ENCODE results near the gene EXOSC5. TPM values are rescaled to one million over a fixed set of nuclear protein-coding genes. Genes with fewer than 3 reads are reported as not detected.
A peak's percentile ranks its signal among the peaks of the same experiment; 100 is the strongest.

EXOSC5 gene
- total and polyA plus RNA-seq, 2 of the 13 experiments (the other 11 are each of a cell fraction or from before 2014, with no cell fraction given): 24.1 to 26.5 TPM

DNA sequence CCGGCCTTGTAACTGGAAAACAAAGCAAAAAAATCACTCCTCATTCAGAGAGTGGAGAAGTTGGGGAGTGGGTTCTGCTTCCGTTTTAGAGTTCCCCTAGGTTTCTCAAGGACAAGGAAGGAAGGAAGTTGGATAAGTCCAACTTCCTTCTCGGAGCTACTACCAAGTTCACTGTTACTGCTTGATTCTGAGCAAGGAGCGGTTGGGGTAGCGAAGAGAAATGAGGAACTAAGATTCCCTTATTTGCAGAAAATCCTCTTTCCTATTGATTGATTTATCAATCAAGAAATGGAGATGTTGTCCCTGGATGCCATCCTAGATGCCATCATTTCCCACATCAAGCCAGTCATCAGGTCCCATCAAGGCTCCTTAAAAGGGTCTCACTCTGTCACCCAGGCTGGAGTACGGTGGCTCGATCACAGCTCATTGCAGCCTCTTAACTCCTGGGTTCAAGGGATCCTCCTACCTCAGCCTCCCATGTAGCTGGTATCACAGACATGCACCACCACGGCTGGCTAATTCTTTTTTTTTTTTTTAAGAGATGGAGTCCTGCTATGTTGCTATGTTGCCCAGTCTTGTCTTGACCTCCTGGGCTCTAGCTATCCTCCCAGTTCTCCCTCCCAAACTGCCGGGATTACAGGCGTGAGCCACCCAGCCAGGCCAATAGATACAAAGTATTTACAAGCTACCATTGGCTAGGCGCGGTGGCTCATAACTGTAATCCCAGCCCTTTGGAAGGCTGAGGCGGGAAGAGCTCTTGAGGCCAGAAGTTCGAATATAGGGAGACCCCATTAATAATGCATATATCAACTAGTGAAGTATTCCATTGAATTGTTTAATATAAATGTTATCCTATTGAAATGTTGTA lies 32.4 kb downstream of the EXOSC5 start (continued):
- TF ChIP-seq, protein P1, sequence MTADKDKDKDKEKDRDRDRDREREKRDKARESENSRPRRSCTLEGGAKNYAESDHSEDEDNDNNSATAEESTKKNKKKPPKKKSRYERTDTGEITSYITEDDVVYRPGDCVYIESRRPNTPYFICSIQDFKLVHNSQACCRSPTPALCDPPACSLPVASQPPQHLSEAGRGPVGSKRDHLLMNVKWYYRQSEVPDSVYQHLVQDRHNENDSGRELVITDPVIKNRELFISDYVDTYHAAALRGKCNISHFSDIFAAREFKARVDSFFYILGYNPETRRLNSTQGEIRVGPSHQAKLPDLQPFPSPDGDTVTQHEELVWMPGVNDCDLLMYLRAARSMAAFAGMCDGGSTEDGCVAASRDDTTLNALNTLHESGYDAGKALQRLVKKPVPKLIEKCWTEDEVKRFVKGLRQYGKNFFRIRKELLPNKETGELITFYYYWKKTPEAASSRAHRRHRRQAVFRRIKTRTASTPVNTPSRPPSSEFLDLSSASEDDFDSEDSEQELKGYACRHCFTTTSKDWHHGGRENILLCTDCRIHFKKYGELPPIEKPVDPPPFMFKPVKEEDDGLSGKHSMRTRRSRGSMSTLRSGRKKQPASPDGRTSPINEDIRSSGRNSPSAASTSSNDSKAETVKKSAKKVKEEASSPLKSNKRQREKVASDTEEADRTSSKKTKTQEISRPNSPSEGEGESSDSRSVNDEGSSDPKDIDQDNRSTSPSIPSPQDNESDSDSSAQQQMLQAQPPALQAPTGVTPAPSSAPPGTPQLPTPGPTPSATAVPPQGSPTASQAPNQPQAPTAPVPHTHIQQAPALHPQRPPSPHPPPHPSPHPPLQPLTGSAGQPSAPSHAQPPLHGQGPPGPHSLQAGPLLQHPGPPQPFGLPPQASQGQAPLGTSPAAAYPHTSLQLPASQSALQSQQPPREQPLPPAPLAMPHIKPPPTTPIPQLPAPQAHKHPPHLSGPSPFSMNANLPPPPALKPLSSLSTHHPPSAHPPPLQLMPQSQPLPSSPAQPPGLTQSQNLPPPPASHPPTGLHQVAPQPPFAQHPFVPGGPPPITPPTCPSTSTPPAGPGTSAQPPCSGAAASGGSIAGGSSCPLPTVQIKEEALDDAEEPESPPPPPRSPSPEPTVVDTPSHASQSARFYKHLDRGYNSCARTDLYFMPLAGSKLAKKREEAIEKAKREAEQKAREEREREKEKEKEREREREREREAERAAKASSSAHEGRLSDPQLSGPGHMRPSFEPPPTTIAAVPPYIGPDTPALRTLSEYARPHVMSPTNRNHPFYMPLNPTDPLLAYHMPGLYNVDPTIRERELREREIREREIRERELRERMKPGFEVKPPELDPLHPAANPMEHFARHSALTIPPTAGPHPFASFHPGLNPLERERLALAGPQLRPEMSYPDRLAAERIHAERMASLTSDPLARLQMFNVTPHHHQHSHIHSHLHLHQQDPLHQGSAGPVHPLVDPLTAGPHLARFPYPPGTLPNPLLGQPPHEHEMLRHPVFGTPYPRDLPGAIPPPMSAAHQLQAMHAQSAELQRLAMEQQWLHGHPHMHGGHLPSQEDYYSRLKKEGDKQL (CRISPR knock-in tag; IDR thresholded peaks at IDR 0.05; ENCODE audit: low read depth): no peak
- TF ChIP-seq SATB2 (CRISPR knock-in tag; IDR thresholded peaks at IDR 0.05) (no peak), ZNF207 (IDR thresholded peaks at IDR 0.05; ENCODE audit: borderline replicate concordance) (no peak), ZNF142 (CRISPR knock-in tag; IDR thresholded peaks at IDR 0.05) (no peak), TBL1XR1 (IDR thresholded peaks at IDR 0.05; ENCODE audit: borderline replicate concordance, low read length, partially characterized antibody) (no peak), POGK (CRISPR knock-in tag; conservative IDR thresholded peaks at IDR 0.05) (no peak), FOXK1 (CRISPR knock-in tag; IDR thresholded peaks at IDR 0.05; ENCODE audit: borderline replicate concordance, low read depth) (0 out of 2 replicates have a peak, but pooled peaks have one; percentile 7), ETV5 (CRISPR knock-in tag; IDR thresholded peaks at IDR 0.05; ENCODE audit: borderline replicate concordance) (no peak), RCOR2 (CRISPR knock-in tag; IDR thresholded peaks at IDR 0.05) (no peak), ZMYM3 (CRISPR knock-in tag; IDR thresholded peaks at IDR 0.05) (peak; percentile 23; the same call in 1 of the 2 replicates)
- TF ChIP-seq, protein P2, sequence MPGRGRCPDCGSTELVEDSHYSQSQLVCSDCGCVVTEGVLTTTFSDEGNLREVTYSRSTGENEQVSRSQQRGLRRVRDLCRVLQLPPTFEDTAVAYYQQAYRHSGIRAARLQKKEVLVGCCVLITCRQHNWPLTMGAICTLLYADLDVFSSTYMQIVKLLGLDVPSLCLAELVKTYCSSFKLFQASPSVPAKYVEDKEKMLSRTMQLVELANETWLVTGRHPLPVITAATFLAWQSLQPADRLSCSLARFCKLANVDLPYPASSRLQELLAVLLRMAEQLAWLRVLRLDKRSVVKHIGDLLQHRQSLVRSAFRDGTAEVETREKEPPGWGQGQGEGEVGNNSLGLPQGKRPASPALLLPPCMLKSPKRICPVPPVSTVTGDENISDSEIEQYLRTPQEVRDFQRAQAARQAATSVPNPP (CRISPR knock-in tag; IDR thresholded peaks at IDR 0.05): no peak
- TF ChIP-seq, protein P3, sequence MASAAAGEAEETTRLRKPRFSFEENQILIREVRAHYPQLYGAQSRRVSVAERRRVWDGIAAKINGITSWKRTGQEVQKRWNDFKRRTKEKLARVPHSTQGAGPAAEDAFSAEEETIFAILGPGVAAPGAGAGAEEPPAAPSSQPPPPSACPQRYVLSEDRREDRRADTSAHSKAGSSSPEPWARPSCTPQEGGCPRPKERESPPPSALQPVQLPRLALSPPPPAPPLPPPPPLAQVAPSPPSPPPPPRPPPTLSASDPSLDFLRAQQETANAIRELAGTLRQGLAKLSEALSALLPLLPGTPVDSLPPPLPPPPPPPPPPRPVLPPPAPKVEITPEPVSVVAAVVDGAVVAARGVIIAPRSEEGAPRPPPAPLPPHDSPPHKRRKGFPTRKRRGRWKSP (CRISPR knock-in tag; IDR thresholded peaks at IDR 0.05): 0 out of 2 replicates have a peak, but pooled peaks have one; percentile 7
